ENCODE data around the gene FAM83D.

Gene FAM83D, protein sequence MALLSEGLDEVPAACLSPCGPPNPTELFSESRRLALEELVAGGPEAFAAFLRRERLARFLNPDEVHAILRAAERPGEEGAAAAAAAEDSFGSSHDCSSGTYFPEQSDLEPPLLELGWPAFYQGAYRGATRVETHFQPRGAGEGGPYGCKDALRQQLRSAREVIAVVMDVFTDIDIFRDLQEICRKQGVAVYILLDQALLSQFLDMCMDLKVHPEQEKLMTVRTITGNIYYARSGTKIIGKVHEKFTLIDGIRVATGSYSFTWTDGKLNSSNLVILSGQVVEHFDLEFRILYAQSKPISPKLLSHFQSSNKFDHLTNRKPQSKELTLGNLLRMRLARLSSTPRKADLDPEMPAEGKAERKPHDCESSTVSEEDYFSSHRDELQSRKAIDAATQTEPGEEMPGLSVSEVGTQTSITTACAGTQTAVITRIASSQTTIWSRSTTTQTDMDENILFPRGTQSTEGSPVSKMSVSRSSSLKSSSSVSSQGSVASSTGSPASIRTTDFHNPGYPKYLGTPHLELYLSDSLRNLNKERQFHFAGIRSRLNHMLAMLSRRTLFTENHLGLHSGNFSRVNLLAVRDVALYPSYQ

DNA sequence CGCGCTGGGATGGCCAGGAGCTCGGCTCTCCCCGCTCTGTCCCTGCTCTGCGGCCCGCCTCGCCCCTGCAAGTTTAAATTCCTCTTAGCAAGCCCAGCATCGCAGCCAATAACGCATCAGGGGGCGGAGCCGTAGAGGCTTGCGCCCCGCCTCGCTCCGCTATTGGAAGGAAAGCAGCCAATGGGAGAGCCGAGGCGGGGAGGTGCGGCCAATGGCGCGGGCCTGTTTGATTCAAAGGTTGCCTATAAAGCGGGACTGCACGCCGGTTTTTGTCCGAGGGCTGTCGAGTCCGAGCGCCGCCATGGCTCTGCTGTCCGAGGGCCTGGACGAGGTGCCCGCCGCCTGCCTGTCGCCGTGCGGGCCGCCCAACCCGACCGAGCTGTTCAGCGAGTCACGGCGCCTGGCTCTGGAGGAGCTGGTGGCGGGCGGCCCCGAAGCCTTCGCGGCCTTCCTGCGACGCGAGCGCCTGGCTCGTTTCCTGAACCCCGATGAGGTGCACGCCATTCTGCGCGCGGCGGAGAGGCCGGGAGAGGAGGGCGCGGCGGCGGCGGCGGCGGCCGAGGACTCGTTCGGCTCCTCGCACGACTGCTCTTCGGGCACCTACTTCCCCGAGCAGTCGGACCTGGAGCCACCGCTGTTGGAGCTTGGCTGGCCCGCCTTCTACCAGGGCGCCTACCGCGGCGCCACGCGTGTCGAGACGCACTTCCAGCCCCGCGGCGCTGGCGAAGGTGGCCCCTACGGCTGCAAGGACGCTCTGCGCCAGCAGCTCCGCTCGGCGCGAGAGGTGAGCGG is at the start of gene FAM83D:
Gene FAM83D (plus strand): TSS at position 276 of the 792 bp plus-strand sequence. CDS start 26 bp downstream, at position 302.
- peak; percentile 87 to 94 (median 90) for DNase-seq

GRCh38 chr20:38877483-38877882 is 48.7 kb upstream of the FAM83D start:
- DNase-seq = no peak

DNA sequence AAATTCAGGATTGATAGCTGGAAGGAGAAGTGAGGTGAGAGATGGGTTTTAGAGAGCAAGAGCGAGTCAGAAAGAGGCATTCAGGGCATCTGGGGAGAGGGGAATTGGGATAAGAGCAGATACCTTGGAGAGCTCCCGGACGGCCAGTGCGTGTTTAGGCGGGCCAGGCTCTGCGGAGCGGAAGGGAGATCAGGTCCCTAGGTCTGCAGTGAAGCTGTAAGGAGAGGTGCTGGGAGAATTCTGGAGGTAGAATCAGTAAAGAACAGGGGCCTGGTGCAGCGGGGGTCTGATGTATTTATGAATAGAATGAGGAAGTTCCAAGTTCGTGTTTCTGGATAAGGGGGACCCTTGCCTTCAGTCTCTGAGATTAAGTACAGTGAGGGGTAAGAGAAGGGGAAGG is 47.4 kb upstream of the FAM83D start:
- no peak for DNase-seq

- no peak for DNase-seq
Observed at GRCh38 chr20:38880952-38881735, 45.1 kb upstream of the FAM83D start.

GRCh38 chr20:38881806-38882440 is 44.3 kb upstream of the FAM83D start:
- no peak for DNase-seq

- DNase-seq = no peak
Observed at GRCh38 chr20:38882600-38882999, 43.6 kb upstream of the FAM83D start.

GRCh38 chr20:38883081-38883980 is 42.9 kb upstream of the FAM83D start:
- DNase-seq = no peak

DNA sequence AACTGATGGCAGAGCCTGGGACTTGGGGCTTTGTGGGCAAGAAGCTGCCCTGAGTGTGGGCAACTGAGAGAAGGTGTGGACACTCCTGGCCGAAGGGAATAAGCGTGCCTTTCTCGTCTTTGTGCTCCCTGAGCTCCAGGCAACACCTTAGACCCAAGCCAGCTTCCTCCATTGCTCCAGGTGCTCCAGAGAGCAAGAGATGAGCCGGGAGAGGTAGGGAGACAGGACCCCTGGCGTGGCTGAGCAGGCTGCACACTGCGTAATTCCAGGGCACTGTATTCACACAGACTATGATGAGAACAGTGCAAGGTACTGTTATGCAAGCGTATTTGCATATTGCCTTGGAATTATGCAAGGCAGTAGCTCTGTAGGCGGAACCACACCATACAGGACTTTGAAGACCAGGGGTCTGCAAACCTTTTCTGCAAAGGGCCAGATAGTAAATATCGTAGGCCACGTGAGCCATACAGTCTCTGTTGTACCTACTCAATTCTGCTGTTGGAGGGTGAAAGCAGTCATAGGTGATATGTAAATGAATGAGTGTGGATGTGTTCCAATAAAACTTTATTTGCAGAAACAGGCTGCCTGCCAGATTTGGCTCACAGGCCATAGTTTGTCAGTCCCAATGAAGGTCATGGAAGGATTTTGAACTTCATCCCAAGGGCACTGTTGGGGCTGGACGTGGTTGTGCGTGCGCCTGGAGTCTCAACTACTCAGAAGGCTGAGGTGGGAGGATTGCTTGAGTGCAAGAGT is 42.1 kb upstream of the FAM83D start:
- no peak for DNase-seq

DNA sequence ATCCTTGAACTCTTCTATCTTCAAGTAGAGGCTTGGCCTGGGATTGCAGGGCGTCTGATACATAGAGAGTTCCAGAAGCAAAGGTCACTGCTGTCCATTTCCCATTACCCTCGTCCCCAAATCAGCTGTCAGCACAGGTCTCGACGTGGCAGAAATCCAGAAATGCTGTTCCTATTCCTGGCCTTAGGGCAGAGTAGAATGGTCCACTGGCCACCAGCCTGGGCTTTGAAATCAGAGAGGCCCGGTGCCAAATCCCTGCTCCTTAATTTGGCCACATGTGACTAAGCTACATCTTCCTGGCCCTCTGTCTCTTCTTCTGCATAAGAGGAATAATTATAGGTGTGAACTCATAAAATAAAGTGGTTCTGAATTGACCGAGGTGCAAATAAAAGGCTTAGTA is 40.9 kb upstream of the FAM83D start:
- no peak for DNase-seq

- DNase-seq = no peak
Observed at GRCh38 chr20:38888059-38888831, 38.0 kb upstream of the FAM83D start.

GRCh38 chr20:38889050-38889449 is 37.2 kb upstream of the FAM83D start:
- no peak for DNase-seq

- no peak for DNase-seq
Observed at GRCh38 chr20:38889792-38890496, 36.3 kb upstream of the FAM83D start.

DNA sequence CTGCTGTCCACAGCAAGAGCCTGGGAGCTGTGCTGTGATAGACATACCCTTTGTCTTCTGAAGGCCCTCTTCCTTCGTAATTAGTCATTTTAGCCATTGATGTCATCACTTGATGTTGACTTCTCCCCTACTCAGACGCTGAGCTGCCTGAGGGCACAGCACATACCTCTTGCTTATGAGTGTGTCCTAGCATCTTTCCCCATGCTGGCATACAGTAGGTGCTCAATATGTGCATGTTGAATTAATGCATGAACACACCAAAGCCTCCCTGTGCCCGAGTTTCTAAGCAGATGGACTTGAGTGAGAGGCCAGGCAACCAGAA is 35.8 kb upstream of the FAM83D start:
- no peak for DNase-seq

GRCh38 chr20:38892091-38892981 is 33.9 kb upstream of the FAM83D start:
- no peak for DNase-seq

DNA sequence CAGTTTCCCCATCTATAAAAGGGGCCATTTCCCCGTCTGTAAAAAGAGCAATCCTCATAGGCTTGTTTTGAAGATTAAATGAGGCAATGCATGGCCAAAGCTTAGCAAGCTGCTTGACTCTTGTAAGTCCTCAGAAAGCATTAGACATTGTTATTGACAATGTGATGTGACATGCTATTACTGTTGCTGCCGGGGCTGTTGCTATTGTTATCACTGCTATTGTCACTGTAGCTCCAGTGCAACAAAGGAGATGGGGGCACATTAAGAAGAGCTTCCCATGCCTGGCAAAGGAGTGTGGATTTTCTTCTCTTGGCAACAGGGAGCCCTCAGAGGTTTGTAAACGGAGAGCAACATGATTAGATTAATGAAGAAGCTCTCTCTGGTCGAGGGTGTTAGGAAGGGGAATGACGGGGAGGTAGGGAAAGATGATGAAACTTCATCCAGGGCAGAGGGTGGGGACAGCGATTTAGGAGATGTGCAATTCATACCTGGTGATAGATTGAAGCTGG is 33.1 kb upstream of the FAM83D start:
- no peak for DNase-seq

DNA sequence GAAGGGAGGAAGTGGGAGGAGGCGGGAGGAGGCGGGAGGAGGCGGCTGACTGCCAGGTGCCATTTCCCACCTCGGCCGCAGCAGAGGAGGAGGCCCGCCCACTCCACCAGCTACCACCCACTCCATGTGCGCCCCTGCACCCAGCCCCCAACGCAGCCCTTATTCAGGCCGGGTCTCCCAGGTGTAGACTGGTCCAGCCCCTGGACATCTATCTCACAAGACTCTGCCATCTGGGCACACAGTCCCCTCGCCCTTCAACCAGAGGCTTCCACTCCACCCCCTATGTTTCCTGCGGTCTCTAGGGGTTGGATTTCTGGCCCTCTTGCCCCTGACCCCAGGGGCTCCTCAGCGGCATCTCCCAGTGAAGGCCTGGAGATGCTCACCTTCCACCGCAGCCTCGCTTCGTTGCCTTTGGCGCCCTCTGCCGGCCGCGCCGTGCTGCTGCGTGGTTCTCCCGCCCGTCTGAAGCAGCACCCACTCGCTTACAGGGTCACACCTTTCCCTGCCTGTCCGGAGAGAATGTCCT is 32.6 kb upstream of the FAM83D start:
- DNase-seq = peak; percentile 54 to 77 (median 66)

GRCh38 chr20:38894091-38894847 is 31.9 kb upstream of the FAM83D start:
- DNase-seq = no peak
